H9 (cell line): Measurements from ENCODE around the gene KCNAB1. TPM values are rescaled to one million over a fixed set of nuclear protein-coding genes. Genes with fewer than 3 reads are reported as not detected.

Experiments used
- DNase-seq: peaks from one replicate; pipeline ENCODE4 v3.0.0-alpha.2; 2017
- H2AFZ ChIP-seq: one replicate; pipeline ENCODE4 v1.6.1; 2013; ENCODE audit warnings: mild to moderate bottlenecking, low read length, control low read depth, moderate library complexity
- H2AK5ac ChIP-seq: 2 replicates; pipeline ENCODE4 v1.6.1; 2013; ENCODE audit warnings: low read length, control low read depth, mixed read lengths; ENCODE audit not compliant: insufficient read length
- H2BK120ac ChIP-seq: one replicate; pipeline ENCODE4 v1.6.1; 2013; ENCODE audit warnings: low read depth, mild to moderate bottlenecking, low read length, control low read depth, inconsistent platforms; ENCODE audit not compliant: poor library complexity, severe bottlenecking
- H2BK12ac ChIP-seq: 2 replicates; pipeline ENCODE4 v1.6.1; 2013; ENCODE audit warnings: low read length, control low read depth, mixed read lengths, low read depth; ENCODE audit not compliant: insufficient read length
- H2BK15ac ChIP-seq: 2 replicates; pipeline ENCODE4 v1.6.1; 2013; ENCODE audit warnings: low read depth, low read length, control low read depth
- H2BK20ac ChIP-seq: one replicate; pipeline ENCODE4 v1.6.1; 2013; ENCODE audit warnings: low read depth, mild to moderate bottlenecking, low read length, control low read depth, inconsistent platforms; ENCODE audit not compliant: poor library complexity, severe bottlenecking
- H2BK5ac ChIP-seq: 2 replicates; pipeline ENCODE4 v1.6.1; 2013; ENCODE audit warnings: low read length, control low read depth, mixed read lengths; ENCODE audit not compliant: insufficient read length
- H3K14ac ChIP-seq: 2 replicates; pipeline ENCODE4 v1.6.1; 2013; ENCODE audit warnings: low read length, control low read depth; ENCODE audit not compliant: insufficient read depth
- H3K18ac ChIP-seq: 2 replicates; pipeline ENCODE4 v1.6.1; 2013; ENCODE audit warnings: low read depth, mild to moderate bottlenecking, mixed read lengths, low read length, control low read depth; ENCODE audit not compliant: insufficient read length
- H3K23ac ChIP-seq: 2 replicates; pipeline ENCODE4 v1.6.1; 2013; ENCODE audit warnings: low read length, control low read depth, mixed read lengths, low read depth; ENCODE audit not compliant: insufficient read length
- H3K23me2 ChIP-seq: 2 replicates; pipeline ENCODE4 v1.6.1; 2013; ENCODE audit warnings: low read depth, mild to moderate bottlenecking, mixed read lengths, low read length, control low read depth; ENCODE audit not compliant: insufficient read length, poor library complexity, severe bottlenecking
- H3K27ac ChIP-seq: 2 replicates; pipeline ENCODE4 v1.5.1; 2013; ENCODE audit warnings: low read length, control low read depth, mixed read lengths, low read depth; ENCODE audit not compliant: insufficient read length
- H3K27me3 ChIP-seq: 2 replicates; pipeline ENCODE4 v1.6.1; 2013; ENCODE audit warnings: low read length, control low read depth, inconsistent platforms; ENCODE audit not compliant: insufficient read depth
- H3K4ac ChIP-seq: 2 replicates; pipeline ENCODE4 v1.6.1; 2013; ENCODE audit warnings: low read depth, mild to moderate bottlenecking, control low read depth, inconsistent platforms, low read length, moderate library complexity
- H3K4me1 ChIP-seq: 2 replicates; pipeline ENCODE4 v1.6.1; 2013; ENCODE audit warnings: low read length, control low read depth, inconsistent platforms; ENCODE audit not compliant: insufficient read depth
- H3K4me2 ChIP-seq: 2 replicates; pipeline ENCODE4 v1.6.1; 2013; ENCODE audit warnings: low read length, control low read depth, mixed read lengths; ENCODE audit not compliant: insufficient read length, insufficient read depth
- H3K56ac ChIP-seq: 2 replicates; pipeline ENCODE4 v1.6.1; 2013; ENCODE audit warnings: low read depth, mild to moderate bottlenecking, mixed read lengths, low read length, control low read depth; ENCODE audit not compliant: insufficient read length
- H3K79me1 ChIP-seq: 2 replicates; pipeline ENCODE4 v1.6.1; 2013; ENCODE audit warnings: low read depth, mild to moderate bottlenecking, moderate library complexity, low read length, control low read depth, inconsistent platforms; ENCODE audit not compliant: insufficient read depth, poor library complexity, severe bottlenecking
- H3K79me2 ChIP-seq: 2 replicates; pipeline ENCODE4 v1.6.1; 2013; ENCODE audit warnings: low read length, control low read depth, inconsistent platforms; ENCODE audit not compliant: insufficient read depth
- H3K9ac ChIP-seq: 2 replicates; pipeline ENCODE4 v1.6.1; 2013; ENCODE audit warnings: low read length, control low read depth, mixed read lengths; ENCODE audit not compliant: insufficient read length; ENCODE audit errors: extremely low read depth
- H3K9me3 ChIP-seq: one replicate; pipeline ENCODE4 v1.6.1; 2013; ENCODE audit warnings: low read depth, low read length, inconsistent platforms; ENCODE audit not compliant: control insufficient read depth
- H3T11ph ChIP-seq: one replicate; pipeline ENCODE4 v1.6.1; 2013; ENCODE audit warnings: mild to moderate bottlenecking, low read length, control low read depth, inconsistent platforms
- H4K20me1 ChIP-seq: one replicate; pipeline ENCODE4 v1.6.1; 2013; ENCODE audit not compliant: control insufficient read depth, insufficient read length, insufficient read depth
- H4K5ac ChIP-seq: 2 replicates; pipeline ENCODE4 v1.6.1; 2013; ENCODE audit warnings: low read depth, mild to moderate bottlenecking, mixed read lengths, low read length, control low read depth; ENCODE audit not compliant: insufficient read length
- H4K8ac ChIP-seq: replicated peaks from 2 replicates; pipeline ENCODE4 v1.6.1; 2013; ENCODE audit warnings: low read length, control low read depth, mixed read lengths, low read depth; ENCODE audit not compliant: insufficient read length
- H4K91ac ChIP-seq: 2 replicates; pipeline ENCODE4 v1.6.1; 2013; ENCODE audit warnings: low read depth, mild to moderate bottlenecking, moderate library complexity, mixed read lengths, low read length, control low read depth; ENCODE audit not compliant: insufficient read length
- H3K27ac Mint-ChIP-seq, 3 experiments: 2 replicates in 2 of 3; 3 replicates in 1 of 3; pipeline ENCODE4 v1.8.0; 2020 to 2021; ENCODE audit warnings: mixed read lengths in 3 of 3, mild to moderate bottlenecking in 1 of 3, moderate library complexity in 1 of 3
- H3K27me3 Mint-ChIP-seq: 2 replicates; pipeline ENCODE4 v1.8.0; 2021; ENCODE audit warnings: low read depth, mild to moderate bottlenecking, moderate library complexity, mixed read lengths
- H3K36me3 Mint-ChIP-seq, 3 experiments: 2 replicates in 2 of 3; 3 replicates in 1 of 3; pipeline ENCODE4 v1.8.0; 2020 to 2021; ENCODE audit warnings: low read depth in 3 of 3, mixed read lengths in 3 of 3; ENCODE audit not compliant: insufficient read depth in 1 of 3
- H3K4me1 Mint-ChIP-seq, 2 experiments: 2 replicates each; pipeline ENCODE4 v1.8.0; 2020; ENCODE audit warnings: mixed read lengths in 2 of 2
- H3K4me3 Mint-ChIP-seq, 2 experiments: 2 replicates in 1 of 2; 3 replicates in 1 of 2; pipeline ENCODE4 v1.8.0; 2020 to 2021; ENCODE audit warnings: mild to moderate bottlenecking in 2 of 2, mixed read lengths in 2 of 2, moderate library complexity in 1 of 2
- H3K9me3 Mint-ChIP-seq, 2 experiments: 2 replicates in 1 of 2; 3 replicates in 1 of 2; pipeline ENCODE4 v1.8.0; 2020; ENCODE audit warnings: mild to moderate bottlenecking in 2 of 2, mixed read lengths in 2 of 2, moderate library complexity in 1 of 2
- CTCF ChIP-seq: fragments of 200-600 bp; sonication (generic); conservative IDR thresholded peaks from 3 replicates; pipeline ENCODE4 v1.8.0; 2021; ENCODE audit warnings: antibody characterized with exemption, mild to moderate bottlenecking
- WGBS: extraction: QIAGEN DNeasy Blood & Tissue Kit; methylation state at CpG from one replicate; pipeline ENCODE4 v1.1.7; 2013; ENCODE audit warnings: missing lambda C conversion rate, low lambda C conversion rate, mixed read lengths; ENCODE audit not compliant: insufficient read length; ENCODE audit errors: extremely low coverage; 5-methylcytosine and 5-hydroxymethylcytosine counted together
- total RNA-seq: library from RNA; stranded (reverse); gene quantifications from 2 replicates; pipeline ENCODE4 v1.2.1, GENCODE V29; 2021

Gene KCNAB1
- total RNA-seq, 1 experiment from 2014 or later: 3.7 TPM

GRCh38 chr3:156160647-156161046 is 40.3 kb downstream of the KCNAB1 start:
- H3K36me3 Mint-ChIP-seq: peaks cover 0 to 10% (median under 1%) of the 10 kb centered on the region in 3 experiments; a peak in 4 of 7 replicates
- no peak overlapping the region for H3K56ac ChIP-seq
- H2BK5ac ChIP-seq: no peak overlapping the region
- no peaks in the 10 kb centered on the region for H3K79me2 ChIP-seq
- no peak overlapping the region for H2BK12ac ChIP-seq
- H3K9me3 ChIP-seq: peaks cover 3% of the 10 kb centered on the region
- no peak overlapping the region for H4K5ac ChIP-seq
- no peak overlapping the region for H2BK120ac ChIP-seq
- H3K23ac ChIP-seq: no peak overlapping the region
- no peaks in the 10 kb centered on the region for H3K79me1 ChIP-seq
- no peak overlapping the region for H3K9ac ChIP-seq
- H3K27ac Mint-ChIP-seq: peak overlapping the region in 1 of 3 experiments; percentile 12; a peak in 2 of 7 replicates
- no peaks in the 10 kb centered on the region; the same call in 1 of the 2 replicates for H3K27me3 Mint-ChIP-seq
- peaks cover 11 to 15% of the 10 kb centered on the region in 2 experiments for H3K4me1 Mint-ChIP-seq
- no peak for DNase-seq
- no peak for TF ChIP-seq CTCF
- H3T11ph ChIP-seq: no peak overlapping the region
- H3K4me1 ChIP-seq: no peaks in the 10 kb centered on the region
- no peak overlapping the region for H3K18ac ChIP-seq
- H3K27ac ChIP-seq: no peak overlapping the region
- no peak overlapping the region for H2AK5ac ChIP-seq
- no CpG with 5 or more reads among the region's 3 CpGs for WGBS
- no peak overlapping the region for H2BK15ac ChIP-seq
- H3K14ac ChIP-seq: no peak overlapping the region
- H3K23me2 ChIP-seq: no peaks in the 10 kb centered on the region
- no peak overlapping the region for H2BK20ac ChIP-seq
- H3K9me3 Mint-ChIP-seq: peaks cover 8 to 12% of the 10 kb centered on the region in 2 experiments; a peak in 3 of 5 replicates
- H3K4me3 Mint-ChIP-seq: no peak overlapping the region
- H3K4ac ChIP-seq: no peak overlapping the region
- no peak overlapping the region for H4K8ac ChIP-seq
- H3K27me3 ChIP-seq: no peaks in the 10 kb centered on the region
- no peaks in the 10 kb centered on the region for H4K20me1 ChIP-seq
- H4K91ac ChIP-seq: no peak overlapping the region
- H2AFZ ChIP-seq: no peak overlapping the region
- no peak overlapping the region for H3K4me2 ChIP-seq
